ENCODE data around the gene HOXD8.

HOXD8 gene

DNA sequence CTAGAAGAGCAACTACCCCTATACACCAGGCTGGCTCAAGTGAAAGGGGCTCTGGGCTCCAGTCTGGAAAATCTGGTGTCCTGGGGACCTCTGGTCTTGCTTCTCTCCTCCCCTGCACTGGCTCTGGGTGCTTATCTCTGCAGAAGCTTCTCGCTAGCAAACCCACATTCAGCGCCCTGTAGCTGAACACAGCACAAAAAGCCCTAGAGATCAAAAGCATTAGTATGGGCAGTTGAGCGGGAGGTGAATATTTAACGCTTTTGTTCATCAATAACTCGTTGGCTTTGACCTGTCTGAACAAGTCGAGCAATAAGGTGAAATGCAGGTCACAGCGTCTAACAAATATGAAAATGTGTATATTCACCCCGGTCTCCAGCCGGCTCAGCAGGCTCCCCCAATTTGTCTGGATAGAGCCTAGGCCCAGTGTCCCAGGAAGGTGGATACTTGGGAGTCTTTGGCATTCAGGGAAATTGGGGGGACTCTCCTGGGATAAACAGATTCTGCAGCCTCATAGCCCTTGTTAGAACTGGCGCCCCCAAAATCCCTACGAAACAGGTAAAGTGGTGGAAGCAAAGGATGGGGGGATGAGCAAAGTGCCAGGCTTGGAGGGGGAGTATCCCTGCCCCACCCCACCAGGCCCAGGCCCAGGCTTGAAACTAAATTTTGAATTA is 19.4 kb downstream of the HOXD8 start:
- DNase-seq, result no peak

GRCh38 chr2:176149481-176149938 is 20.0 kb downstream of the HOXD8 start:
- DNase-seq, result no peak

DNA sequence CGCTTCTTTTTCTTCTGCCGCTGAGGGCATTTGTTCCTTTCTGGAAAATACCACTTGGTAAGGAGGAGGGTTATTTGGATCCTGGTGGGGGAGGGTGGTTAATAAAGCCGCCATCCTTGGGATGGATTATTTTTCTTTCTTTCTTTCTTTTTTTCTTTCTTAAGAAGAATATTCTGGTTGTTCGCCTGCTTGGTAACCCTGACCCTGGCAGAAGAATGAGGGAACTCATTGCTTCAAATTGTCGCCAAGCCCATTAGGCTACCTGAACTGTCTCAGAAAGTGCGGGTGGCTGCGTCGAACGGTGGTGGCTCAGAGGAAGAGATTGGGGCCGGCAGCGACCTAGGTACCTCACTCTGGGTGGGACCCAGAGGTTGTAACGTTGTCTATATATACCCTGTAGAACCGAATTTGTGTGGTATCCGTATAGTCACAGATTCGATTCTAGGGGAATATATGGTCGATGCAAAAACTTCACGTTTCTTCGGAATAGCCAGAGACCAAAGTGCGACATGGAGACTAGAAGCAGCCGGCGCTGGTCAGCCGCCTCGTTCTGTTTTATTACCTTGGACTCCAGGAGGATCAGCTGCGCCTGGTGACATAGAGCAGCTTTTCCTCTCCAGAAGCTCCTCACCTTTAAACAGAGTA is 20.6 kb downstream of the HOXD8 start:
- DNase-seq, result no peak

- no peak for DNase-seq
Measured at GRCh38 chr2:176150584-176151441, 21.3 kb downstream of the HOXD8 start.

GRCh38 chr2:176151442-176152287 is 22.2 kb downstream of the HOXD8 start, which contains the start of gene HOXD4:
Gene HOXD4, plus strand, starts transcription at chr2:176151550. Its CDS starts 84 bp downstream, at chr2:176151634.
- DNase-seq, result no peak

DNA sequence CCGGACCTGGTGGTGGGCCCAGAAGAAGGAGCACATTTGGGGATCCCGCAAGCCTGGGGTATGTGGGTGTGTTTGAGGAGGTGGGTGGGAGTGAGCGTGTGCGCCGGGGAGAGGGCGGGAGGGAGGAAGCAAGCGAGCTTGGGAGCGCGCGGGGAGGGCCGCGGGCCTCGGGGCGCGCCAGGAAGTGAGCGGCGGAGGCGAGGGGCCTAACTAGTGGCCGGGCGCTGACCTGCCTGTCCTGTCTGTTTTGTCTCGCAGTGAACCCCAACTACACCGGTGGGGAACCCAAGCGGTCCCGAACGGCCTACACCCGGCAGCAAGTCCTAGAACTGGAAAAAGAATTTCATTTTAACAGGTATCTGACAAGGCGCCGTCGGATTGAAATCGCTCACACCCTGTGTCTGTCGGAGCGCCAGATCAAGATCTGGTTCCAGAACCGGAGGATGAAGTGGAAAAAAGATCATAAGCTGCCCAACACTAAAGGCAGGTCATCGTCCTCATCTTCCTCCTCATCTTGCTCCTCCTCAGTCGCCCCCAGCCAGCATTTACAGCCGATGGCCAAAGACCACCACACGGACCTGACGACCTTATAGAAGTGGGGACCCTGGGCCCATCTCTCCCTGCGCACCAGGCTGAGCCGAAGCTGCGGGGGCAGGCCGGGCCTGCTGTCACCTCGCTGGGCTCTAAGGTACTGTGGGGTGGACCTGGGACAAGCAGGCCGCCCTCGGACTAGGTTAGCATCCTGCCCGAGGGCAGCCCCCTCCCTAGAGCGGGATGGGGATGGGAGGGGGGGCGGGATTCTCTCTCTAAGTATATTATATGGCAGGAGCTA is 23.1 kb downstream of the HOXD8 start:
- no peak for DNase-seq

DNA sequence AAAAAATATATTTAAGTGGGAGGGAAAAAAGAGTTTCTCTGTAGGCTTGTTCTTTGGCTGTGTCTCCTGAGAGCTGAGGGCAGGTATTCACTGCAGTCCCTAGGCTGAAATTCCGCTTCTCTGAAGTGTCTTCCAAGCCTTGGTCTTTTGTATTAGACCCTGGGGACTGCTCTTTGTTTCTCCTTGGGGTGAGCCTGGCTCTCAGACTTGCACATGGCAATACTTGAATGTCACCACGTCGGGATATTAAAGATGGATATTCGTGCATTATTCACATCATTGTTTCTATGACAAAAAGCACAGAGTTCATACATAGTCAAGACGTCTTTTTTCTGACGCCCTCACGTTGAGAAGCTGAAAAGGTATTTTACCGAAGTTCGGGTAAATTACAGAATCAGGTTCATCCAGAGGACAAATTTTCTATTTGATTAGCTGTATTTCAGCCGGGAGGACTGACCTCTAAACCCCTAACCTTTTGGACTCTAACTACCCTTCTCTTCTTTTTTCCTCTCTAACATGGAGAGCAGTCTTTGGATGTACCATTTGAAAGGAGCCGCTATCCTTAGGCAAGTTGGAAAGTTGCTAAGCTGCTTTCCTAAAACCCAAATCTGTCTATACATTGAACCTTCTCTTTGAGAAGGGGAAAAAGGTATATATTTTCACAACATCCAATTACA is 25.2 kb downstream of the HOXD8 start:
- no peak for DNase-seq

- DNase-seq, result no peak
Measured at GRCh38 chr2:176155356-176156044, 26.0 kb downstream of the HOXD8 start.

DNA sequence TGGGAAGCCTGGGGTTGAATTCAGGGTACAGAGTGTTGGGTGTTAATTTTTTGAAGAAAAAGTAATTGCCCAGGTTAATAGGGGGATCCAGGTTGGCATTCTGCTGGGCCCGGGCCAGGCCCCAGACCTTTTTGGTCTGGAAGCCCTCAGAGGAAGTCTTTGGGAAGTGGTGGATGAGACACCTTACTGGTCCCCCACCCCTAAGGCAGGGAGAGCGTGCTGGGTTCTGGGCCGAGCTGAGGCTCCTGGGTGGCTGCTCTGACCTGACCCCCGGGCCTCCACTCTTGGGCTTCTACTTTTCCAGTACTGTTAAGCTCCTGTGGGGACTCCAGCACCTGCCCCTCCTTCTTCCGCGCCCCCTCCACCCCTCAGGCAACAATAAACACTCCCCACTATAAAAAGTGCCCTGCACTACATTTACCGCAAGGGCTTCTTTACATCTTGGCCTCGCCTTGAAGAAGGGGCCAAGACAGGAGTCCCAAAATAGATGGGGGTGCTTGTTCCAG is 26.8 kb downstream of the HOXD8 start:
- no peak for DNase-seq

DNA sequence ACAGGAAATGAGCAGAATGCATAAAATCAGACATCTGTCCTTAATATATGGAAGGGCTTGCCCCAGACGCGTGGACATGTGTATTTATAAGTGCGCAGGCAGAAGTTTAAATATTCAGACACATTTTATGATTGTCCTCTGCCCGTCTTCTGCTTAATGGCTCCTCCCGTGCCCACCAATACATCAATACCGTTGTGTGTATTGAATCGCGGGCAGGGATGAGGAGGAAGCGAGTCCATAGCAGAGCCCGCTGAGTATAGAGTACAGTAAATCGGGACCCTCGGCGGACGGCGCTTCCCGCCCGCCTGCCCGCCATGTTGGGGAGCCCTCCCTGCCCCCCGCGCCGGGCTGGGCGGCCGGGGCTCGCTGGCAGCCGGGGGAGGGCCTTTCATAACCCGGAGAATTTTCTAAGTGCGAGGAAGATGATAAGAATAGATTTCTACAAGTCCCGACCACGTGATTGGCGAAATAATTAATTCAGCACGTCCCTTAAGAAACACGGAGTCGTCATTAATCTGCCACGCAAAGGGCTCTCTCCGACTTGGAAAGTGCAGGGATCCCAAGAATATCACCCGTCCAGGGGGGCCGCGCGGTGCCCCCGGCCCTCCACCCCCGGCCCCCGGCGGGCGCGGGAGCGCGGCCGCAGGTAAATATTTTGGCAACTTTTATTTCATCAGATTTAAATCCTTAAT is 27.4 kb downstream of the HOXD8 start, which contains the start of gene HOXD3:
TSS of gene HOXD3 (plus strand) at position 501 of the 692 bp plus-strand sequence. CDS start 11,808 bp downstream, outside the sequence.
- no peak for DNase-seq

GRCh38 chr2:176157499-176158185 is 28.1 kb downstream of the HOXD8 start:
- no peak for DNase-seq

DNA sequence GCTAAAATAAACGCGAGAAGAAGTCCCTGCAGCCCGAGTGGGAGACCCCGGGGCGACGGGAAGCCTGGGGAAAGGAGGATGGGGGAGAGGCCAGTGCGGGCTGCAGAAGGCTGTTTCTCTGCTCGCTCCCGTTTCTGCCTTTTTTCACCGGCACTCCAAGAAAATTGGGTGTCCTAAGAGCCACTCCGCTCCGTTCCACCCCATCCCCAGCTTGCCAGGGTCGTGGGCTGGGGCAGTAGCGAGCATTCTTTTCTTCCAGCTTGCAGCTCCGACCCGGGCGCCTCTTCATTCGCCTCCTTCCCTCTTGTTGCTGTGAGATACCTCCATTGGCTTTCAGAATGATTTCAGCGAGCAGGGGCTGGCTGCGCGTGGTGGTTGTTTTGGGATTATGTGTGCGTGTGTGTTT is 28.7 kb downstream of the HOXD8 start:
- DNase-seq, result no peak

DNA sequence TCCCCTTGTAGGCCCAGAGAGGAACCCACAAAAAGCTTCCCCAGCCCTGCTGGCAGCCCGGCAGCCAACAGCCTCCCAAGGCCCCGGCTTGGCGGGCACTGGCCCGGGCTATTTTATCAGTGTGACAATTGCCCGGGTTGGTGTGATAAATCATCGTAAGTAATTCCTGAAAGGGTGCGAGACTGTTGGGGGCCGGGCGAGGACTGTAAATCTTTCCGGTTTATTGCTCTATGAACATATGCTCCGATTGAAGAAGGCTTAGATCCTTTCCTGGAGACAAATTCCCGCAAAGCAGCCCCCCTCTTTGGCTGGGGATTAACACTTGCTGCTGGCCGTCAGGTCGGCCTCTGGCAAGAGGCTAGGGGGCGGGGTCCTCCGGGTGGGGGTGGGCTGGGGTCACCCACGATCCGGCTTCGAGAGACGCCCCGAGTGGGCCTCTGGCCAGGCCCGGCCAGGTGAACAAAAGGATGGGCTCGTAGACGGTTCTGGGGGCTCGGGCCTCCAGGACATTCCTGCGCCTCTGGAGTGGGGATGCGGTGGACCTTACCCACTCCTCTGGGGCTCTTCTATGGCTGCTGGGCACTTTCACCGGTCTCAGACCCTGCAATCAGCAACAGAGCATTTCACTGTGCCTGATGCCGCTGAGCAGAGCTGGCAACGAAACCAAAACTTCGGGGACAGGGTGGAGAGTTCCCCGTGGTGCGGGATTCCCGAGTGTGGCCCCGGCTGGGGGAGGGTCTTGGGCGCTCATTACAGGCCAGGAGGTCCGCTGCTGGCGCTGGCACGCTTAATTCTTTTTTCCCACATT is 29.6 kb downstream of the HOXD8 start:
- DNase-seq, result no peak

- DNase-seq, result no peak
Measured at GRCh38 chr2:176159663-176160250, 30.3 kb downstream of the HOXD8 start.

- no peak for DNase-seq
Measured at GRCh38 chr2:176160251-176160985, 30.9 kb downstream of the HOXD8 start.

DNA sequence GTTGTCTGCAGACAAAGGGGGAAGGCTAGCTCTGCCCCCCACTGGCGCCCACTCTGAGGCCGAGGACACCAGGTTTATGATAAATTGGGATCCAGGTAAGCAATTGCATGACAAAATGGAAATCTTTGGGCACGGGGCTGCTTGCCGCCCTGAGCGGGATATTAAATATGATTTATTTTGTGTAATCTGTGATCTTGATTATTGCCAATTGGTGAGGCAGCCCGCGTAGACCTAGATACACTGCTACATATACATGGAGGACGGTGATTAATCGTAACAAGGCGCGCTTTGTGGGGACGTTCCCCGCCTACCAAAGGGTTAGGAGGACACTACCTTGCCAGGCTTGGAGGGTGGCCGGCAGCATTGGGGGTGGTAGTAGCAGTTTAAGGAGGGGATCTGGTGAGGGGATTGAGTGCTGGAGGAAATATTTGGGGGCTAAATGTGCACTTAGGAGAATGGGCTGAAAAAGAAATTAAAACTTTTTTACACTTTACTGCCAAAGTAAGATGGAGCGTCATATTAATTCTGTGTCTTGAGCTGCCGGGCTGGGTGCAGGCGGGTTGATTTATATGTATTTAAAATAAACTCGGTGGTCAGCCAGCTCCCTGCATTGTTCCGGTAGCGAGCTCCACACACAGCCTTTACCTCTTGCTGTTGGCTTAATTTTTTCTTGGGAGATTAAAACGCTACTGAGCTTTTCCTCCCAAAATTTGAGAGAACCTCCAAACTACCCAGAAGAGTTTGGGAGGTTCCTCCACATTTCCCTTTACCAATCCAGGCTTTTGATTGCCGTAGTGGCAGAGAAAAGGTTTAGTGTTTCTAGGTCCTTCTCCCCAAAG is 31.7 kb downstream of the HOXD8 start:
- DNase-seq, result no peak
